DMS79 treated with DMSO at 0.1 percent for 48 hours (cell line): ENCODE data around the gene ERLEC1.
A peak's percentile ranks its signal among the peaks of the same experiment; 100 is the strongest.
"Not testable (repeated sequence)": the region's sequence is repeated elsewhere in the genome, so short reads cannot be mapped to it uniquely, and the experiment has no call there.

Source experiments
- DNase-seq: peaks from one replicate; lab custom pipeline; 2025; lab: John Stamatoyannopoulos, UW

The ERLEC1 gene

DNA sequence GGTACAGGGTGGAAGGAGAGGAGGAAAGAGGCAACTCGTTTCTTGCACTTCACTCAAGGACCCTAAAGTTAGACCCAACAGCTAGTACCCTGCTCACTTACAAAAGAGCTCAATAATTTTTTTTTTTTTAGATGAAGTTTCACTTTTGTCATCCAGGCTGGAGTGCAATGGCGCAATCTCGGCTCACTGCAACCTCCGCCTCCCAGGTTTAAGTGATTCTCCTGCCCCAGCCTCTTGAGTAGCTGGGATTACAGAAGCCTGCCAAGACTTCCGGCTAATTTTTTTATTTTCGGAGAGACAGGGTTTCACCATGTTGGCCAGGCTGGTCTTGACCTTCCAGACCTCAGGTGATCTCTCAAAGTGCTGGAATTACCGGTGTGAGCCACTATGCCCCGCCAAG is 4.2 kb upstream of the ERLEC1 start:
- DNase-seq = no peak

DNA sequence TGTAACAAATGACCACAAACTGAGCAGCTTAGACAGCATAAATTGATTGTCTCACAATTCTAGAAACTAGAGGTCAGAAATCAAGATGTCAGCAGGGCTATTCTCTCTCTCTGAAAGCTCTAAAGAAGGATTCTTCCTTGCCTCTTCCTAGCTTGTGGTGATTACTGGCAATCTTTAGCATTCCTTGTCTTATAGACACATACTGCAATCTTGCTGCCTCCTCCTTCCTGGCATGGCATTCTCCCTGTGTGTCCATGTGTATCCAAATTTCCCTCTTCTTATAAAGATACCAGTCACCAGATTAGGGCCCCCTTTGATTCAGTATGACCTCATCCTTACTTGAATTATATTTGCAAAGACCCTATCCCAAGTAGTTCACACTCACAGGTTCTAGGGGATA is 2.4 kb upstream of the ERLEC1 start:
- DNase-seq = no peak

DNA sequence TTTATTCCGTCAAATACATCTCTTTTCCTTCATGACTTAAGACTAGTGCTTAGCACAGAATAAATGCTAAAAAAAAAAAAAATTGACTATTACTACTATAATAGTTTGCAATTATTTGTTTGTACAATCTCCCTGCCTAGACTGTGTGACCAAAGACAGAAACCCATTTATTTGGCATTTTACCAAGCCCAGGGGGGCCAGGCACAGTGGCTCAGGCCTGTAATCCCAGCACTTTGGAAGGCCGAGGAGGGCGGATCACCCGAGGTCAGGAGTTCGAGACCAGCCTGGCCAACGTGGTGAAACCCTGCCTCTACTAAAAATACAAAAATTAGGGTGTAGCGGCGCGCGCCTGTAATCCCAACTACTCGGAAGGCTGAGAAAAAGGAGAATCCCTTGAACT is 1.5 kb upstream of the ERLEC1 start:
- DNase-seq = no peak

DNA sequence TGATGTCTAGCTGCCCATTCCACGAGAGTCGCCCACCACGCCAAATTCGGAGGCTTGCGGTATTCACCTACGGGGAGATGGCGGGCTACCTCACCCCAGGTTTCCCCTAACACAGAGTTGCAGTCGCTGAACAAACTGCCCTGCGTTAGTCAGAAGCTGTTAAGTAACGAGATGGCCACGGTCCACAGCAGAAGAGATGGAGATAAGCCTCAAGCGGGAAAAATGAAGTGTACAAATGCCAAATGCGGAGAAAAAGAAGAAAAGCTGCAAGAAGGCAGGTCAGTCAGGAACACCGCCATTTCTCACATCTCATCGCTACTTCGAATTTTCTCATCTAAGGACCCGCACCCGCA is 516 bp upstream of the ERLEC1 start:
- DNase-seq = peak; percentile 63

DNA sequence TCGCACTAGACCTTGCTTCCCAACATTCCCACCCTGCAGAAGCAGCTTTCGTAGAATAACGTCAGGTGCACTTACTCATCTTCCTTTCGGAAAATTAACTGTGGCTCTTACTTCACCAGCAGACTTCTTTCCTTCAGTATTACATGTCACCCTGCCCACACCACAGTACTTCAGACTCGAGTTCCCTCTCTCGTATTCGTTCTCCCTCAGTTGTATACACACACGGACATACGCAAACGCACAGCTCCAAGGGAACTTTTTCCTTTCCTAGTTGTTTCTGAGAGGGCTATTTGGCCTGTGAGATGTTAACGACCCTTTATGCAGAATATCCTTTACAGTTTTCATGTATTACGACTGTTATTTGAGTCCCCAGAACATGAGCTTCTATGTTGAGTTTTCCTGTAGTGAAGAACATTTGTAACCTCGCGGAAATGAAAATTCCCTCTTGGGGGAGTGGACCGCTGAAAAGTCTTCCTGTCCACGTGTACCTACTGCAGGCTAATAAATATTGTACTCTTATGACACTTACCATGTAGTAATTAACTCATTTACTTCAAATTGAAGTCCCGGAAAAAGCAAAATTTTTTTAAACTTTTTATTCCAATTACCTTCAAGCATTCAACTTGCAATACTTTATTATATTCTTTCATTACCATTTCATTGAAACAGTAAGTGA is 908 bp downstream of the ERLEC1 start:
- DNase-seq = peak; percentile 15

DNA sequence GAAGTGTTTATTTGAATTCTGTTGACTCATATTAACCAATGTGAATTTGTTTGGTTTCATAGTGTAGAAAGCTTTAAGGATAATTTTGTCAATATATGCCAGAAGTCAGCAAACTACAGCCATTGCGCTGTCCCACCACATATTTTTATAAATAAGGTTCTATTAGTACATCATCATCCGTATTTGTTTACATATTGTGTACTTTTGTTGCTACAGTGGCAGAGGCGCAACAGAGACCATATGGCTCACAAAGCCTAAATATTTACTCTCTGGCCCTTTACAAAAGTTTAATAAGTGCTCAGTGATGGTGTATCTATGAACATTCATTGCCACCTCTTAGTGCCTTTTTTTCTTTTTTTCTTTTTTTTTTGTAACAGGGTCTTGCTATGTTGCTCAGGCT is 6.4 kb downstream of the ERLEC1 start:
- DNase-seq = no peak

DNA sequence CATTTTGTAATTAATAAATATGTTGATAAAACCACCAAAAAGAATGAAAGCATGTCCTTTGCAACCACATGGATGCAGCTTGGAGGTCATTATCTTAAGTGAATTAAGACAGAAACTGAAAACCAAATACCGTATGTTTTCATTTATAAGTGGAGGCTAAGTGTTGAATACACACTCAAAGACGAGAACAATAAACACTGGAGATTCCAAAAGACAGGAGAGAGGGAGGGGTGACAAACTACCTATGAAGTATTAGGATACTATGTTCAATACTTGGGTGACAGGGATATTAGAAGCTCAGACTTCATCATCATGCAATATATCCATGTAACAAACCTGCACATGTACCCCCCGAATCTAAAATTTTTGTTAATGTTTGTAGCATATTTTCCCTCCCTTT is 7.0 kb downstream of the ERLEC1 start:
- no peak for DNase-seq

DNA sequence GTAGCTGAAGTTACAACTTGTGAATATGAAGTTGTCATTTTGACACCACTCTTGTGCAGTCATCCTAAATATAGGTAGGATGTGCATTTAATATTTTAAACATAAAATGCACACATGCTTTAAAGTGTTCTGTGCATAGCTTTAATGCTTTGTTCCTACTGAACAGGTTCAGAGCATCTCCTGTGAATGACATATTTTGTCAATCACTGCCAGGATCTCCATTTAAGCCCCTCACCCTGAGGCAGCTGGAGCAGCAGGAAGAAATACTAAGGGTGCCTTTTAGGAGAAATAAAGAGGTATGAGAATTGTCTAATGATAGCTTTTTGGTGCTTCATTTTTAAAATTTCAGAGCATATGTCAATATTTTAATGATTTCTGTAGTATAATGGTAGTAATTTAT is 14.7 kb downstream of the ERLEC1 start:
- DNase-seq = no peak

DNA sequence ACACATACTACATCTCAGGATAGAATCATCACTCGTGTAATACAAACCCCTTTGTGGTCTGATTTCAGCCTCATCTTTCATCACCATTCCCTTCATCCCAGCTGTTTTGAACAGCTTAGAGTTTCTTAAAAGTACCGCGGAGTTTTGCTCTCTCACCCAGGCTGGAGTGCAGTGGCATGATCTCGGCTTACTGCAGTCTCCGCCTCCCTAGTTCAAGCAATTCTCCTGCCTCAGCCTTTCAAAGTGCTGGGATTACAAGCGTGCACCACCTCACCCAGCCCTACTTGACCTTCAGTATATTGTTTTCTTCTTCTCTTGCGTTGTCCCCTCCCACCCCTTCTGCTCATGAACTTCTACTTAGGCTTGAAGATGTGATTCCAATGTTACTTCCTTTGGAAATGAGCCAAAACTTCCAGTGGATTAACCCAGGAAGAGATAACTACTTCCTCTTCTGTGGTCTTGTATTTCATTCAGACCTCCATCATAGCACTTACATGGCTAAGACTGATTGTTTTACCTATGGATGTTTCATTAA is 15.8 kb downstream of the ERLEC1 start:
- DNase-seq = no peak

DNA sequence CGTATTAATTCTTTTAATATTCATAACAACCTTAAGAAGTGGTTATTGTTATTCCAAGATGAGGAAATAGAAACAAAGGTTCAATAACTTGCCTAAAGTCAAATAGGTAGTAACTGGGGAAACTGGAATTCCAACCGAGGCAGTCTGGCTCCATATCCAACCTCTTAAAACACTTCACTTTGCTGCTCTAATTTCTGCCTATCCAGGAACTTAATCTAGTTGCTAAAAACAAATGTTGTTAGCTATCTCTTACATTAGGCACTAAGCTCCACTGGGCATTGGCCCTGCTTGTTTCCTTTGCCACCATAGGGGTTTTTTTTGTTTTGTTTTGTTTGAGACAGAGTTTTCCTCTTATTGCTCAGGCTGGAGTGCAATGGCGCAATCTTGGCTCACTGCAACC is 24.8 kb downstream of the ERLEC1 start:
- DNase-seq = no peak

DNA sequence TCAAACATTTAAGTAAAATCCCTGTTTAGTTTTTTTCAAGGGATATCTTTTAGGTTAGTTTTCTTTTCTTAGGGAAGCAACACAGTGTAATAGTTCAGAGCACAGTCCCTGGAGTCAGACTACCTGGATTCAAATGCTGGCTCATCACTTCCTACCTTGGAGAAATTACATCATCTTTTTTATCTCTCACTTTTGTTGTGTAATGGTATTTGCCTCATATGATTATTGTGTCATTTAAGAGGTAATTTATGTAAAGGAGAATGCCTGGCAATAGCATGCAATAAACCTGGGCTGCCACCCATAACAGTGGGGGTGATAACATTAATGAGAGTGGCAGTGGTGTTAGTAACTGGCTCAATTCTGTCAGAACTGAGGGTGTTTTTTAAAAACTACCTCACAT is 26.3 kb downstream of the ERLEC1 start:
- DNase-seq = no peak

DNA sequence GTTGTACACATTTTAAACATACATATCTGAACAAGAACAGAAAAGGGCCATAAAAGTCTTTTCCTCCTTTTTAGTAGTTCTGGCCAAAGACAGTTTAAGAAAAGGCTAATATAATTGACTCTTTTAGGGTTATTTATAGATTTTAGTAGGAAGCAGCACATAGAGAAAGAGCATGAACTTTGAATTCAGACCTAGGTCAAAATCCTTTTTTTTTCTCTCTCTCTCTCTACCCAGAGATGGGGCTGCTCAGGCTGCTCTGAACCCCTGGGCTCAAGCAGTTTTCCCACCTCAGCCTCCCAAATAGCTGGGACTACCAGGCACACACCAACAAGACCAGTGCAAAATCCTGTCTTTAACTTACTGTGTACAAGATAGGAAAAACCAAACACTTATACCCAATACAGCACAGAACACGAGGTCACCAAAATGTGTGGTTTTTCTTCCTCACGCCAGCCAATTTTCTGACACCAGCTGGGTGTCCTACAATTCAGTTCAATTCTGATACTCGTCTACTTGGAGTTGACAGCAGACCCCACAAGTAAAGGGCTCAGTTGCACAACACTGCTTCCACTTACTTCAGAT is 32.1 kb downstream of the ERLEC1 start:
- no peak for DNase-seq

DNA sequence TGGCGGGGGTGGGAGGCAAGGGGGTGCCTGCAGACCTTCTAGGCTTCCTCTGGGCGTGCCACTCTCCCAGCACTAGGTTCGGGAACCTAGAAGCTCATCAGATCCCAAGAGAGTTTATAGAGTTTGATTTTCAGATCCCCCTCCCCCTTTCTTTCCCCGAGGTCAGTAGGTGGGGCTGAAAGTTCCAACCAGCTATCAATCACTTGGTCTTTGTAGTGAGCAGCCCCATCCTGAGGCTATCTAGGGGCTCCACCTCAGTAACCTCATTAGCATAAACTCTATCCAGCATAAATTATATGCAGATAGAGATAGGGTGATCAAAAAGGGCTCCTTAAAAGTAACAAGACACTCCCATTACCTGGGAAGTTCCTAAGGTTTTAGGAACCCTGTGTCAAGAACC is 32.8 kb downstream of the ERLEC1 start:
- no peak for DNase-seq

DNA sequence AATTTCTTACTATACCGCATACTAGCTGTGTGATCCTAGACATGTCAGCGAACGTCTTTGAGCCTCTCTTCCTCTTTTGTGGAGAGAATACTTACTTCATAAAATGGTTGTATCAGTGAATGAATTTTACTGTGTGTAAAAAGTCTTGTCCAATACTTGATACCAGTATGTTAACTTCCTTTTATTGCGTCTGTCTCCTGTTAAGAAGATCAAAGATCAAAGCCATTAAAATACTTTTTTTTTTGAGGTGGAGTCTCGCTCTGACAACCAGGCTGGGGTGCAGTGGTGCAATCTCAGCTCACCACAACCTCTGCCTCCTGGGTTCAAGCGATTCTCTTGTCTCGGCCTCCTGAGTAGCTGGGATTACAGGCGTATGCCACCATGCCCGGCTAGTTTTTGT is 33.2 kb downstream of the ERLEC1 start:
- DNase-seq = no peak

DNA sequence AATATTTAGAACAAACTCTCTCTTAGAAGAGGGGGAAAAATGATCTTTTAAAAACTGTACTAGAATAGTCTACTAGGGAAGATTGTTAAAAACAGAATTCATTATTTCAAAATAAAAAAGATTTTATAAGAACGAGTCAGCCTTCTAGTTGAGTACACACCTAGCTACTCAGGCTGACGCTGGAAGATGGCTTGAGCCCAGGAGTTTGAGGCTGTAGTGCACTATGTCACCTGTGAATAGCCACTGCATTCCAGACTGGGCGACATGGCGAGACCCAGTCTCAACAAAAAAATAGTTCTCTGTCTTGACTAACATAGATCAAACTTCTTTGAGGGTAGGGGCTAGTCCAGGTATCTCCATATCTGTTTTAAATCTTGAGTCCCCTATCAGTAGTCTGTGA is 33.9 kb downstream of the ERLEC1 start:
- DNase-seq = no peak

DNA sequence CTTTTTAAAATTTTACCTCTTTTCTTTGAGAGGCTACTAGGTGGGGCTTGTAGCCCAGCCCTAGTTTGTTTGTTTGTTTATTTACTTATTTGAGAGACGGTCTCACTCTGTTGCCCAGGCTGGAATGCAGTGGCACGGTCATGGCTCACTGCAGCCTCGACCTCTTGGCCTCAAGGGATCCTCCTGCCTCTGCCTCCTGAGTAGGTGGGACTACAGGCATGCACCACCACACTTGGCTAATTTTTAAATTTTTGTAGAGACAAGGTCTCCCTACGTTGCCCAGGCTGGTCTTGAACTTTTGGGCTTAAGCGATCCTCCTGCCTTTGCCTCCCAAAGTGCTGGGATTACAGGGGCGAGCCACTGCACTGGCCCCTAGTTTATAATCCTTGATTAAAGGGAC is 35.0 kb downstream of the ERLEC1 start:
- DNase-seq = no peak

DNA sequence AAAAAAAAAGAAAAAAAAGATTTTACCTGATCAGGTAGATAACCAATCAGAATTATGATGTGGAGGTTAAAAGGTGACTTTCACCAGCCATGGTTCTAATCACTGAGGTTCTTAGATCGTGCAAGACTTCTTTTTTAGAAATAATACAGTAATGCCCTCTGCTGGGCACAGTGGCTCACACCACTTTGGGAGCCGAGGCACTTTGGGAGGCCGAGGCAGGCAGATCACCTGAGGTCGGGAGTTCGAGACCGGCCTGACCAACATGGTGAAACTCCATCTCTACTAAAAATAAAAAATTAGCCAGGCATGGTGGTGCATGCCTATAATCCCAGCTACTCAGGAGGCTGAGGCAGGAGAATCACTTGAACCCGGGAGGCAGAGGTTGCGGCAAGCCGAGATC is 36.8 kb downstream of the ERLEC1 start:
- DNase-seq = not testable (repeated sequence)

DNA sequence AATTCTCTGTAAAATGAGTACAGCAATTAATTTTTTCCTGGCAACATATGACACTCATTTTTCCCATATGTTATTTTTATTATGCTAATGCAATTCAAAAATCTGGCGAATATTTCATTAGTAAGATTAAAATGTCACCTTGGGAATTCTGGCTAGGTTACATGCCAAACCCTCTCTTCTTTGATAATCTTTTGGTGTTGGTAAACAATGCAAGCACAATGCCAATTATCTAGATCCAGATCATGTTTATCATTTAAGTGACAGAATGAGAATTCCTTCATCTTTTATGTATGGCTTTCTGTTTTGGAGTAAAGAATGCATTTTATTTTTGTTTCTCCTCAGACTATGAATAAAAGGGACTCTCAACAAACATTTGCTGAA is 39.2 kb downstream of the ERLEC1 start:
- DNase-seq = no peak

DNA sequence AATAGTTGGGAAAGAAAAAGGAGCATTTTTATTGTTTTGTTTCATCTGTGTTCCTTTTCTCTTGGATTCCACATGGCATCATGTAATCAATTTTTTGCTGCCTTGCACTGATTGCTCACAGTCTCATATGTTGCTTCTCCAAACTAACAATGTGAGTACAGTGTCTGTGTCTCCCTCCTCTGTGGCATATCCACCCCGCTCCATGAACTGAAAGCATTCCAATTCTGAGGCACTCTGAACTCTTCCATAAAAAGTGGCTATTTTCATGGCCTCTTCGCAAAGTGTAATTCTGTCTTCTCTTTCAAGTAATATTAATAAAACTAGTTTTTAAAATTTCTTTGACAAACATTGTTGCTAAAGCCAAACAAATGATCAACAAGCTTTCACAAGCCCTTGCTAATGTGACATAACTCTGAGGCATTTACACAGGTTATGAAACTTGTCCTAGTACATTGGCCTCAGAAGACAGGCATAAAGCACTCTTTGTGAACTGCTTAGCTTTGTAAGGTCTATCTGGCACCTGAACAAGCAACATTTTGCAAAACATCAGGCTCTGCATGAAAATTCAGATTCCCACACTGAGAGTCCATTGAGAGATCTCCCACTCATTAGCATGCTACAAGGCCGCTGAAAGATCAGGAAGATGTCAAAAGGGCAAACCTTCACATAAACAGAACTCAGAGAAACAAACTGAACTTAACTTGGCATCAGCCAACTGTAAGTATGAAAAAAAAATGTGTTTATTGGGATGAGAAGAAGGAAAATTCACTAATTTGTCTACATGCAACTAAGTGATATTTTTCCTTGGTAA is 39.9 kb downstream of the ERLEC1 start:
- DNase-seq = no peak

DNA sequence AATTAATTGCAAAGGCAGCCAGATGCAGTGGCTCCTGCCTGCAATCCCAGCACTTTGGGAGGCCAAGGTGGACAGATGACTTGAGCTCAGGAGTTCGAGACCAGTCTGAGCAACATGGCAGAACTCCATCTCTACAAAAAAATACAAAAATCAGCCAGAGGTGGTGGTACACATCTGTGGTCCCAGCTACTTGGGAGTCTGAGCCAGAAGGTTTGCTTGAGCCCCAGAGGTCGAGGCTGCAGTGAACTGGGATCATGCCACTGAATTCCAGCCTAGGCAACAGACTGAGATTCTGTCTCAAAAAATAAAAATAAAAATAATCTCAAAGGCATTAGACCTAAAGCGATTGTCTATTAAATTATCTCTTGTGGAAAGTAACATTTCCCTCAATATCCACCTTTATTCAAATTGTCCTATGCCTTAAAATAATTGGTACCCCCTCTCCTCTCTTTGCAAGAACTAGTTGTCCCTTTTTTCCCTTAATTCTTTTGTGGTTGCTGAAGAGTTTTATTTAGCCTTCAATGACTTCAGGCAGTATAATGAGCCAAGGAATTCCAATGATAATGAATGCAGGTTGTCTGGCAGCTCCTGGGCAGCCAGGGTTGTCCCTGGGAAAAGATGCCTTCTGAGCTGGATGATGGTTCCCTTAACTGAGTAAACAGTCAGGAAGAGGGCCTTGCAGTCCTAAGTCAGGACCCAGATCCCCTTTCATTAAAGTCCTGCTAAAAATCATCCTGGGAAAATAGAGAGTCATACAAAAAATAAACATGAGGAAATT is 40.7 kb downstream of the ERLEC1 start:
- DNase-seq = no peak

DNA sequence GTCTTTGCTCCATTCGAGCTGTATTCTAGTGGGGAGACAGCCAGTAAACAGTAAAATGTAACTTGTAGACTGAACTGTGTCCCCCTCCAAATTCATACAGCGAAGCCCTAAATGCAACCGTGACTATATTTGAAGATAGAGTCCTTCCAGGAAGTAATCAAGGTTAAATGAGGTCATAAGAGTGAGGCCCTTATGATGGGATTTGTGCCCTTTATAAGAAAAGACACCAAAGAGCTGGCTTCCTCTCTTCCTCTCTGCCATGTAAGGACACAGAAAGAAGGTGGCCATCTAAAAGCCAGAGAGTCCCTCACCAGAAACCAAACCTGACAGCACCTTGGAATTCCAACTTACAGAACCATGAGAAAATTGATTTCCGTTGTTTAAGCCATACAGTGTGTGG is 41.5 kb downstream of the ERLEC1 start:
- DNase-seq = no peak

DNA sequence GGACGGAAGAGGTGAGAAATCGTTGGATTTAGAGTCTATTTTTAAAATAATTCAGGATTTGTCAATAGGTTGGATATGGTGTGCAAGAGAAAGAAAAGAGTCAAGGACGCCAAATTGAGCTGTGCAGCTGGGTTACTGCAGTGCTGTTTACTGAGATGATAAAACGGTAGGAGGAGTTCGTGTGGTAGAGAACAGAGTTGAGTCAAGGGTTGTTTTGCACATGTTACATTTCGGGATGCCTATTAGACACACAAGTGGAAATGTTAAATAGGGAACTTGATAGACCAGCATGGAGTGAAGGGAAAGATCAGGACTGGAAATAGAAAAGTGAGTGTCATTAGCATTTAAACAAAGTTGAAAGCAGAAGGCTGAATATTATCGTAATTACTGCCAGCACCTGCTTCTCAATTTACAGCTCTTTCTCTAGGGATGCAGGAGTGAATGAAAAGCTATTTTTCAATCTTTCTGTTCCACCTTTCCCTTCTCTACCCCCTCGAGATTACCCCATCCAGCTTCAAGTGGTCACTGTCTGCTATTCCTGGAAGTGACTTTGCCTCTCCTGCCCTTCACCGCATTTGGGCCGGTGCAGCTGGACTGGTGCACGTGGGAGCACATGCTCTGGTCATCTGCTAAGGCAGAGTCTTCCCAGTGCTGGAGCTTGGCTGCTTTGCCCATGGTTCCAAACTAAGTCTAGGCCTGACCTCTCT is 42.6 kb downstream of the ERLEC1 start:
- DNase-seq = no peak
